ENCODE data around the gene ATF5.
A peak's percentile ranks its signal among the peaks of the same experiment; 100 is the strongest.

ATF5 gene

DNA sequence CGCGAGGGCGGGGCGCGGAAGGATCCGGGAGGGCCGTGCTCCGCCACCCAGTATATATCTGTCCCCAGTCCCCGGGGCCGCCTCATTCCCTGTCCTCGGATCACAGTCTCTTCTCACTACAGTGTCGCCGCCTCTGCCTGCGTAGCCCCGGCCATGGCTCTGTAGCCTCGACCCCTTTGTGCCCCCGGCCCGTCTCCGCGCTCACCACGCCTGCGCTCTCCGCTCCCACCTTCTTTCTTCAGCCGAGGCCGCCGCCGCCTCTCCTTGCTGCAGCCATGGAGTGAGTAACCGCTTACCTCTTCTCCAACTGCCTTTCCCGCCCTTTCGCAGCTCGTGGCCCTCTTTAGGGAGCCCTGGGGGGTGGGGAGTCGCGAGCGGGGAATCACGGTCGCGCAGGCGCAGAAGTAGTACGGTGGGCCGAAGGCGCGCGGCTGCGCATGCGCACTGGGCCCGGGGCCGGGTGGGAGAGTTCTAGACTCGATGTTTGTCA is at the start of gene ATF5, which contains the start of gene NUP62:
TSS of gene ATF5 (plus strand) at position 85 of the 490 bp plus-strand sequence. CDS start 1,646 bp downstream, outside the sequence.
TSS of gene NUP62 (minus strand) at position 384 of the 490 bp plus-strand sequence. CDS start 19,697 bp downstream, outside the sequence.
- peak within 1 kb of the TSS; percentile 93 for H3K27ac ChIP-seq
- ChIA-PET CTCF (interaction anchor here (0.6 kb wide), 1 partner anchor 836 kb away, joined by 7 read pairs; no protein-coding TSS in a partner anchor), POLR2A (ENCODE audit: low non-redundant PET) (no interaction called here)
- DNase-seq (ENCODE audit: low spot score): peak; percentile 99
- TF ChIP-seq, protein P1, sequence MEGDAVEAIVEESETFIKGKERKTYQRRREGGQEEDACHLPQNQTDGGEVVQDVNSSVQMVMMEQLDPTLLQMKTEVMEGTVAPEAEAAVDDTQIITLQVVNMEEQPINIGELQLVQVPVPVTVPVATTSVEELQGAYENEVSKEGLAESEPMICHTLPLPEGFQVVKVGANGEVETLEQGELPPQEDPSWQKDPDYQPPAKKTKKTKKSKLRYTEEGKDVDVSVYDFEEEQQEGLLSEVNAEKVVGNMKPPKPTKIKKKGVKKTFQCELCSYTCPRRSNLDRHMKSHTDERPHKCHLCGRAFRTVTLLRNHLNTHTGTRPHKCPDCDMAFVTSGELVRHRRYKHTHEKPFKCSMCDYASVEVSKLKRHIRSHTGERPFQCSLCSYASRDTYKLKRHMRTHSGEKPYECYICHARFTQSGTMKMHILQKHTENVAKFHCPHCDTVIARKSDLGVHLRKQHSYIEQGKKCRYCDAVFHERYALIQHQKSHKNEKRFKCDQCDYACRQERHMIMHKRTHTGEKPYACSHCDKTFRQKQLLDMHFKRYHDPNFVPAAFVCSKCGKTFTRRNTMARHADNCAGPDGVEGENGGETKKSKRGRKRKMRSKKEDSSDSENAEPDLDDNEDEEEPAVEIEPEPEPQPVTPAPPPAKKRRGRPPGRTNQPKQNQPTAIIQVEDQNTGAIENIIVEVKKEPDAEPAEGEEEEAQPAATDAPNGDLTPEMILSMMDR (conservative IDR thresholded peaks at IDR 0.05; ENCODE audit: low read depth): no peak

DNA sequence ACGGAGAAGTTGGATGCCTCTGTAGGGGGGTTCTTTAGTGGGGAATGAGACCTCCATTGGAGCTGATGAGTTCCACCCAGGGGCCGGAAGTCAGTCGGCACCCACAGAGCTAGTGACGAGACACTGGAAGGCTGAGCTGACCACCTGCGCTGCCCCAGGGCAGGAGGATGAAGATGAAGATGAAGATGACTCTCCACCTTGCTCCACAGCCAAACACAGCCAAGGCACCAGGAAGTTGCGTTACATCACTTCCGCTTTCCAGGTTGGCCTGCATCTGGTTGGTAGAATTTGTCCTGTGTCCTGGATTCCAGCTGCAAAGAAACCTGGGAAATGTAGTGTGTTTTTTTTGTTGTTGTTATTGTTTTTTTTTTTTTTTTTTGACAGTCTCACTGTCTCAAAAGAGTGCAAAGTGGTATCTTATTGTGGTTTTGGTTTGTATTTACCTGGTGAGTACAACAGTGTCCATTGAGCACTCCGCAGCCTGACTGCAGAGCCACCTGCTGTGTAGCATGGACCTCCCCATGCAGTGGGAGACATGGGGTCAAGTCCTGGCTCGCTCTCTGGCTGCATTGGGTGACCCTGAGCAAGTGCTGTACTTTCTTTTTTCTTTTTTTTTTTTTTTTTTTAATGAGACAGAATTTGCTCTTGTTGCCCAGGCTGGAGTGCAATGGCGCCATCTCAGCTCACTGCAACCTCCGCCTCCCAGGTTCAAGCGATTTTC is 49.6 kb upstream of the ATF5 start:
- POLR2A ChIA-PET (ENCODE audit: low non-redundant PET): interaction anchor here (0.6 kb wide), 1 partner anchor 11 kb away, joined by 3 read pairs; no protein-coding TSS in a partner anchor
- TF ChIP-seq, protein P1 (conservative IDR thresholded peaks at IDR 0.05; ENCODE audit: low read depth): no peak
- CTCF ChIA-PET: no interaction called here
- no peak for DNase-seq (ENCODE audit: low spot score)
- H3K27ac ChIP-seq: peak overlapping the region; percentile 96

- no peak overlapping the region for H3K27ac ChIP-seq
- POLR2A ChIA-PET (ENCODE audit: low non-redundant PET): no interaction called here
- CTCF ChIA-PET: no interaction called here
- no peak for DNase-seq (ENCODE audit: low spot score)
- TF ChIP-seq, protein P1 (conservative IDR thresholded peaks at IDR 0.05; ENCODE audit: low read depth): no peak
Observed at GRCh38 chr19:49880162-49880869, 48.7 kb upstream of the ATF5 start.

DNA sequence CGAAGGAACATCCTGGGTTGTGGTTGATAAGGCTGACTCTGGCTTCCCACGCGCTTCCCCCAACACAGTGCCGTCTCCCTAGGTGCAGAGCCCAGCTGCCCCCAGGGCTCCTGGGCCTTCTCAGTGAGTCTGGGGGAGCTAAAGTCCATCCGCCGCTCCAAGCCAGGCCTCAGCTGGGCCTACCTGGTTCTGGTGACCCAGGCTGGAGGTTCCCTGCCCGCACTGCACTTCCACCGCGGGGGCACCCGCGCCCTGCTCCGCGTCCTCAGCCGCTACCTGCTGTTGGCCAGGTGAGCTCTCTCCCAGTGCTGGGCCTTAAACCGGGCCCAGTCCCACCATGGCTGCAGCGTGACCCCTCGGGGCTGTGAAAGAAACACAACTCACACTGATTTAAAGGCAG is 47.8 kb upstream of the ATF5 start:
- POLR2A ChIA-PET (ENCODE audit: low non-redundant PET): no interaction called here
- no peak for DNase-seq (ENCODE audit: low spot score)
- CTCF ChIA-PET: no interaction called here
- H3K27ac ChIP-seq: no peak overlapping the region
- TF ChIP-seq, protein P1 (conservative IDR thresholded peaks at IDR 0.05; ENCODE audit: low read depth): no peak

GRCh38 chr19:49881672-49882394 is 47.2 kb upstream of the ATF5 start:
- peak; percentile 52 for DNase-seq (ENCODE audit: low spot score)
- ChIA-PET CTCF (no interaction called here), POLR2A (ENCODE audit: low non-redundant PET) (no interaction called here)
- H3K27ac ChIP-seq: no peak overlapping the region
- TF ChIP-seq, protein P1 (conservative IDR thresholded peaks at IDR 0.05; ENCODE audit: low read depth): no peak

DNA sequence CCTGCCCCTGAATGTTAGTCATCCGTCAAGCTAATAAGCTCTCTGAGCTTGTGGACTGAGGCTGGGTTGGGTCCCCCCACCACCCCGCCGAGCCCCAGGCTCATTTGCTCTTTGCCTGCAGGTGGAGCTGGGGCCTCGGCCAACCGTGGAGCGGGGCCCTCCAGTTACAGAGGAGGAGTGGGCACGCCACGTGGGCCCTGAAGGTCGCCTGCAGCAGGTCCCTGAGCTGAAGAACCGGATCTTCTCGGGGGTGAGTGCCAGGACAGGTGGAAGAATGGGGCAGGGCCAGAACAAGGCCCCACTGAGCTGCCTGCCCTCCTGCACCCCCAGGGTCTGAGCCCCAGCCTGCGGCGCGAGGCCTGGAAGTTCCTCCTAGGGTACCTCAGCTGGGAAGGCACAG is 46.4 kb upstream of the ATF5 start:
- DNase-seq (ENCODE audit: low spot score): no peak
- TF ChIP-seq, protein P1 (conservative IDR thresholded peaks at IDR 0.05; ENCODE audit: low read depth): no peak
- ChIA-PET CTCF (no interaction called here), POLR2A (ENCODE audit: low non-redundant PET) (no interaction called here)
- no peak overlapping the region for H3K27ac ChIP-seq

Data from RWPE1 (cell line).